ENCODE measurements around the gene CLUH.
"Not testable (repeated sequence)": the region's sequence is repeated elsewhere in the genome, so short reads cannot be mapped to it uniquely, and the experiment has no call there.

Gene CLUH

GRCh38 chr17:2701161-2701995 is 10.2 kb downstream of the CLUH start:
- DNase-seq: no peak

DNA sequence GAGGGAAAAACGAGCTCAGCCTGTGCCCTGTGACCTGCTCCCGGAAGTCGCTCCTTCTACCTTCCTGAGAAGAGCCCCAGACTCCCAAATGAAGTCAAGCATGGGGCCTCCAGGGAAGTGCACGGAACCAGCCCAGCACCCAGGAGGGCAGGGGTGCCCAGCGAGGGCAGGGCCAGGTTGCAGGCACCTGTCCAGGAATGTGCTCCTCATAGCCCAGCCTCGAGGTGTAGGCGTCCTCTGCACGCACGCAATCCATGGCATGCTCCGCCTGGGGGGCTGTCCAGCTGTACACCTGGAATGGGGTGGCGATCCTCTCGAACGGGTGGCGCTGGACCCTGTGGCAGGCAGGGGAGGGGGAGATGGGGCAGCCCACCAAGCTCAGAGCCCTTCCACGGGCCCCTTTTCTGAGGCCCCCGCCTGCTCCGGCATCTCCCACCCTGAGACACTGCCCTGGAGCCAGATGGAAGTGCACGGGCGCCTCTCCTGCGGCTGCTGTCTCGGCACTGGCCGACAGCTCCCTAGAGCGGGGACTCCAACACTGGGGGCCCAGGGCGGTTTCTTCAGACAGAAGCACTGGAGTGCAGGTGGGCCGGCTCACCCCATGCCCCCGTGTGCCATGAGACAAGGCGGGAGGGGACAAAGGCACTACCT is 10.9 kb downstream of the CLUH start:
- DNase-seq: no peak

GRCh38 chr17:2700030-2700490 is 11.5 kb downstream of the CLUH start:
- DNase-seq: no peak

GRCh38 chr17:2699216-2699805 is 12.3 kb downstream of the CLUH start:
- DNase-seq: not testable (repeated sequence)

- no peak for DNase-seq
These were observed 13.9 kb downstream of the CLUH start for GRCh38 chr17:2697611-2698162.

- DNase-seq: no peak
These were observed 15.4 kb downstream of the CLUH start for GRCh38 chr17:2695961-2696760.

DNA sequence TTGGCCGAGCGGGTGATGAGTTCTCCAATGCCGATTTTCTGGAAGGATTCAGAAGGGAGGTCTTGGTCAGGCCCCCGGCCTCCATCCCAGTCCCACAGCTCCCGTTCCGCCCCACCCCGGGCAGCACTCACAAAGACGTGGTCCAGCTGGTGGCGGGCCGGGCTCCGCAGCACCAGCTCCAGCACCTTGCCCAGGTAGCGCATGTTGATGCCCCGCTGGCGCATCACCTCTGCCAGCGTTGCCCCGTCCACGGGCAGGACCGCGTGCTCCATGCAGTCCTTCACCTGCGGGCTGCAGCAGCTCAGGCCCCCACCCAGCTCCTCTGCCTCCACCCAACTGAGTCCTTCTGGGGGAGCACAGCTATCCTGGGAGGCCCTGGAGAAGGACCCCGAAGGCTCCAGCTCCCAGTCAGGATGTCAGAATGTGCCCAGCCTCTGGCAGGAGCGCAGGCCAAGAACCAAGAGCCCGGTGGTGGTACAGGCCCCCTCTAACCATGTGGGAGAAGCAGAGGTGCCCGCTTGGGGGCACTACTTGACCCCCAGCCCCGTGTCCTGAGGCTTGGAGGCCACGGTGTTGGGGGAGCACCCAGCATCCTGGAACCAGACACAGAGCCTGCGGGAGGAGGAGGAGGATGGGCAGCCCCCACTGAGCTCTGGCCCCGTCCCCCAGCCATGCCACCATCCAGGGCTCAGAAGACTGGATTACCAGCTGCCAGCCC is 16.2 kb downstream of the CLUH start:
- no peak for DNase-seq

- DNase-seq: no peak
These were observed 17.0 kb downstream of the CLUH start for GRCh38 chr17:2694381-2695242.

DNA sequence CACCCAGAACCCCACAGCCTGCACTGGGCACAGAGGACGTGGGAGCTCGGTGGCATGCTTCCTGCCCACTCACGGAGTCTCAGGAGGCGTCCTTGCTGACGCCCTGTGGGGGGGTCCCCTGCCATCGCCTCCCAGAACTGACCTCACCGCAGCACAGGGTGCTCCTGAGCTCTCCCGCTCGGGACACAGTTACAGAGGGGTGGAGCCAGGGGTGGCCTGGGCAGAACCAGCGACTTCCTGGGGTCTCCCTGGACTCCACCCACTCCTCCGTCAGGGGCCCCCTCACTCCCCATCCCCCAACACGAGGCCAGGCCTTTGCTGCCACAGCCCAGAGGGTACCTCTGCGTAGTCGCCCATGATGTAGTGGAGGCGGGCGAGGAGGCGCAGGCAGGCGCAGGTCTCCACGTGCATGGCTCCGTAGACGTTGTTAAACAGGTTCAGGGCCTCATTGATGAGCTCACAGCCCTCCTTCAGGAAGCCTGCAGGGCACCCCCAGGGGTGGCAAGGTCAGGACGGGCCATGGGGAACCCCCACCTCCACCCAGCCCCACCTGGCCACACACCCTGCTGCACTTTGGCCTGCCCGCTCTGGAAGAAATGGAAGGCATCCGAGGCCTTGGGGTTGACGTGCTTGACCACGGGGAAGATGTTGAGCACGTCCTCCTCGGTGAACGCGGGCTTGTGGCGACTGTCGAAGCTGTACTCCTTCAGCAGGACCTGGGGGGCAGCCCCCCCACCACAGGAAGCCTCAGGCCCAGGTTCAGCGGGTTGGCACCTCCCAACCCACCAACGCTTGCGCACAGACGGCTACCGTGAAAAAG is 17.8 kb downstream of the CLUH start:
- no peak for DNase-seq

DNA sequence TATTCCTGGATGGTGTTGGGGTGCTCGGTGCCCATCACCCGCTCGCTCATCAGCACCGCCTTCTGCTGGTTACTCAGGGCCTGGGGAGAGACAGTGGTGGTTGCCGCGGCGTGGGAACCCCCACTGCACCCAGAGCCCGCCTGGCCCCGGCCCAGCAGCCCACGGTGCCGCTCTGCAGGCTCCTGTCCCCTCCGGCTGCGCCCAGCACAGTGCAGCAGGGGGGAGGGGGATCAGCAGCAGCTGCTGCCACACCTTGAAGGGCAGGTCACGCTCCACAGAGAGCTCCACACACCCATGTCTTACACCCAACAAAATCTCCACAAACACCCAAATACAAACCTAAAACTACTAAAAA is 18.8 kb downstream of the CLUH start:
- no peak for DNase-seq

DNA sequence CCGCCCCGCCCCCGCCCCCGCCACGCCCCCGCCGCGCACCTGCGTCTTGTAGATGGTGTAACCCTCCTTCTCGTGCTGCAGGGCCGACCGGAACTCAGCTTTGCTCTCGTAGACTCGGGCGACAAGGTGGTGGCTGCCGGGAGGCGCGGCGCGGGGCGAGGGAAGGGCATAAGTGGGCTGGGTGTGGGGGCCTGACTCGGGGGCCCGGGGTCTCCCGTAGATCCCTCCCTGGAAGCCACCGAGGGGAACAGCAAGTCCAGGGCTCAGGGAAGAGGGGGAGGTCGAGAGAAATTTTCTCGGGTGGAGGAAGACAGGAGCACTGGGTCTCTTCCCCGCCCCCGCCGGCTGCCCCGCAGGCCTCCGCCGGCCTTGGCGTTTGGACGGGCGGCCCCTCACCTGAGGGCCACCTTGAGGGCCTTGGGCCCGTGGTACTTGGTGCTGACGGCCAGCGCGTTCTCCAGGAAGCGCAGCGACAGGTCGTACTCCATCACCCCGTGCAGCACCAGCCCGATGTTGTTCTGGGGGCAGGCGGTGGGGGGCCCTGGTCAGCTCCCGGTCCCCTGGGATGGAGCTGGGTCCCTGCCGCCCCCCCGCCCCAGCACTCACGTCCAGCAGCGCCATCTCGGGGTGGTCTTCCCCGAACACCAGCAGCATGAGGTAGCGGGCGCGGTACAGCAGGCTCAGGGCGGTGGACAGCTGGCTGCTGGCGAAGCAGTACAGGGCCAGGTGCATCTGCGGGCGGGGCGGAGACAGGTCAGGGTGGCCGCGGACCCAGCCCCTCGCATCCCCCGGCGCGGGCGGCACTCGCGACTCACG is 19.4 kb downstream of the CLUH start:
- DNase-seq: no peak

GRCh38 chr17:2691069-2691871 is 20.3 kb downstream of the CLUH start:
- no peak for DNase-seq

- DNase-seq: no peak
These were observed 21.1 kb downstream of the CLUH start for GRCh38 chr17:2690165-2691068.

DNA sequence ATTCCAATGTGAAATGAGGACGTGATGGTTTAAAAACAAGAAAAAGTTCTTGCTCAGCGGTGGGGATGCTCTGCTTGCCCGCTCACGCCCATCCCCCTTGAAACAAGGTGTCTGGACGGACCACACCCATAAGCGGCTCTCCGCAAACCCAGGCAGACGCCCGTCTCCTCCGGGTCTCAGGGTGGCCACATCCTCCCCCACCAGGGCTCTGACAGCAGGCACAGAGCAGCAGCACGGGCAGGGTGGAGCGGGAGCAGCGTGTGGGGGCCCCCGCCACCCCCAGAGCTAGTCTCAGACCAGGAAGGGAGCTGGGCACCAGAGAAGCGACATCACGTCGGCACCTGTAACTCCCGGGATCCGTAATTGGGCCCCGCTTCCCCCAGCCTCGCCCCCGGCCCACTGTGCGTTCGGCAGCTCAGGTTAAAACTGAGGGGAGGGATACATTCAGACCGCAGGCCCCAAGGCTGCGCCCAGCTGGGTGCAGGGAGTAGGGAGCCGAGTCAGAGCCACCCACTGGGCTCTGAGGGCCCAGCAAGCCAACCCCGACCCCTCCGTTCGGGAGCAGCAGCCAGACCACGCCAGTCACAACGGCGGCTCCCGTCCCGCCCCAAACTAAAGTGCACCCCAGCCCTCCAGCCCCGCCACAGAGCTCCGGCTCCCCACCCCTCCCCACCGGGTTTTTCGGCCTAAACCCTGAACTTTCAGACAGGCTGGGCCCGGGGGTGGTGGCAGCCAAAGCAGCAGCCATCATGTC is 22.0 kb downstream of the CLUH start:
- DNase-seq: no peak

GRCh38 chr17:2688351-2689342 is 22.9 kb downstream of the CLUH start:
- DNase-seq: no peak
